Measurements from ENCODE around the gene CCNE1.
"Not testable (repeated sequence)": the region's sequence is repeated elsewhere in the genome, so short reads cannot be mapped to it uniquely, and the experiment has no call there.

CCNE1 gene

DNA sequence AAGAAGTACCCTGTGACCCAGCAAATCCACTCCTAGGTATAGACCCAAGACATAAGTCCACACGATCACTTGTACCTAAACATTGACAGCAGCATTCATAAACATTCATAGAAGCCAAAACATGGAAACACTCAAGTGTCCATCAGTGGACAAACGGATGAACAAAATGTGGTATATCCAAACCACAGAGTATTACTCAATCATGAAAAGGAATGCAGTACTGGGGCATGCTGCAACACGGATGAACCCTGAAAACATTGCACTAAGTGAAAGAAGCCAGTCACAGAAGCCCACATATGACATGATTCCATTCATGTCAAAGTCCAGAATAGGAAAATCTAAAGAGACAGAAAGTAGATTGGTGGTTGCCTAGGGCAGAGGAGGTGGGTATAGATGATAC, 22.8 kb upstream of the CCNE1 start:
- no peak for DNase-seq

- no peak for DNase-seq
These were observed 18.6 kb upstream of the CCNE1 start for GRCh38 chr19:29793116-29793727.

- DNase-seq: not testable (repeated sequence)
These were observed 17.3 kb upstream of the CCNE1 start for GRCh38 chr19:29794490-29794889.

- no peak for DNase-seq
These were observed 16.2 kb upstream of the CCNE1 start for GRCh38 chr19:29795461-29796172.

- no peak for DNase-seq
These were observed 15.6 kb upstream of the CCNE1 start for GRCh38 chr19:29796173-29796573.

GRCh38 chr19:29798774-29799497, 12.9 kb upstream of the CCNE1 start:
- DNase-seq: no peak

DNA sequence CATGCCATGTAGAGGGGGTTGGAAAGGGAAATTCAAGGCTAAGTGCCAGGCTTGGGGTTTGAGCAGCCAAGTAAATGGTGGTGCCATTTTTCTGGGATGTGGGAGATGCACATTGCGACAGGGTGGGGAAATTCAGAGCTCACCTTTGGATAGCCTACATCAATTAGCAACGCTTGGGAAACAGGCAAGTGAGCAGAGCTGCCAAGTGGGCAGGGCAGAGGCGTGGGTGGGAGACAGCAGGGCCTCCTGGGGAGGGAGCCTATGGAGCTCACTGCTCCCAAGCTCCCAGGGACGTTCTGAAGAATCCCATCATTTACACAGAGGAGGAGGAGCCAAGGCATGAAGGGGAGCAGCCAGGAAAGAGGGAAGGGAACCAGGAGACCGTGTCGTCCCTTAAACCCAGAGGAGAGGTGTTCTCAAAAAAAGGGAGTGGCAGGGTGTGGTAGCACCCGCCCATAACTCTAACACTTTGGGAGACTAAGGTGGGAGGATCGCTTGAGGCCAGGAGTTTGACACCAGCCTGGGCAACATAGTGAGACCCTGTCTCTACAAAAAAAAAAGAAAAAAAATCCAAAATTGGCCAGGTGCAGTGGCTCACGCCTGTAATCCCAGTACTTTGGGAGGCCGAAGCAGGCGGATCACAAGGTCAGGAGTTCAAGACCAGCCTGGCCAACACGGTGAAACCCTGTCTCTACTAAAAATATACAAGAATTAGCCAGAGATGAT, 11.5 kb upstream of the CCNE1 start:
- DNase-seq: no peak

DNA sequence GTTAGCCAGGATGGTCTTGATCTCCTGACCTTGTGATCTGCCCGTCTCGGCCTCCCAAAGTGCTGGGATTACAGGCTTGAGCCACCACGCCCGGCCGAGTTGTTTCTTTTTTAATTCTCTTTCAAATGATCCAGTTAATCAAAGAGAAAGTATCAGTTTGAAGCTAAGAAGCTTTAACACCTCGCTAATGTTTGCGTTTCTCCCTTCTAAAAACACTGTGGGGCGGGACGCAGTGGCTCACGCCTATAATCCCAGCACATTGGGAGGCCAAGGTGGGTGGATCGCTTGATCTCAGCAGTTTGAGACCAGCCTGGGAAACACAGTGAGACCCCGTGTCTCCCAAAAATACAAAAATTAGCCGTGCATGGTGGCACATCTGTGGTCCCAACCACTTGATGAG, 7.8 kb upstream of the CCNE1 start:
- DNase-seq: not testable (repeated sequence)

GRCh38 chr19:29804493-29804892, 7.3 kb upstream of the CCNE1 start:
- no peak for DNase-seq

GRCh38 chr19:29805031-29805965, 6.5 kb upstream of the CCNE1 start:
- no peak for DNase-seq

DNA sequence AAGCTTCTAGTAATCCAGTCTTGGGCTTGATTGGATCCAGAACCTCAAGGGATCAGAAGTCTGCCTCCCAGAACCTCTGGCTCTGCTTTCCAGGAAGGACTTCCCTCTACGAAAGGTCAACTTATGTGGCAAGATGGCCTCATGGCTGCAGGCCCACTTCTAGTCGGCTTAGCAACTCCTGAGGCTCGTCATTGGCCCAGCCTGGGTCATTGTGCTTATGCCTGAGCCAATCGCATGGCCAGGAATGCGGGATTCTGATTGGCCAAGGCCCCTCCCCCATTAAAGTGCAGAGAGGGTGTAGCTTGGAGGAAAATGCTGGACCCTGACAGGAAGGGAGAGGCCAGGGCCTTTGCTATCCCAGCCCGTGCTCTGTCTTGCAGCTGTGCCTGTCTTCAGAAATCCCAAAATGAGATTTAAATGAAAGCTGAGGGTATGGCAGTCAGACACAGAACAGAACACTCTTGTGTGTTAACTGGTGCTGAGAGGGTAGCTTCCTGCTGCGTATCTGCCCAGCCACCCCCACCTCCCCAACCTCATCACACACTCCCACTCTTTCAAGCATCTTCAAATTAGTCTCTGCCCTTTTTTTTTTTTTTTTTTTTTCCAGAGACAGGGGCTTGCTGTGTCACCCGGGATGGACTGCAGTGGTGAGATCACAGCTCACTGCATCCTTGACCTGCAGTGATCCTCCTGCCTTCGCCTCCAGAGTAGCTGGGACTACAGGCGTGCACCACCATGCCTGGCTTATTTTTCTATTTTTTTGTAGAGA, 5.5 kb upstream of the CCNE1 start:
- no peak for DNase-seq

- no peak for DNase-seq
These were observed 4.6 kb upstream of the CCNE1 start for GRCh38 chr19:29807178-29807577.

DNA sequence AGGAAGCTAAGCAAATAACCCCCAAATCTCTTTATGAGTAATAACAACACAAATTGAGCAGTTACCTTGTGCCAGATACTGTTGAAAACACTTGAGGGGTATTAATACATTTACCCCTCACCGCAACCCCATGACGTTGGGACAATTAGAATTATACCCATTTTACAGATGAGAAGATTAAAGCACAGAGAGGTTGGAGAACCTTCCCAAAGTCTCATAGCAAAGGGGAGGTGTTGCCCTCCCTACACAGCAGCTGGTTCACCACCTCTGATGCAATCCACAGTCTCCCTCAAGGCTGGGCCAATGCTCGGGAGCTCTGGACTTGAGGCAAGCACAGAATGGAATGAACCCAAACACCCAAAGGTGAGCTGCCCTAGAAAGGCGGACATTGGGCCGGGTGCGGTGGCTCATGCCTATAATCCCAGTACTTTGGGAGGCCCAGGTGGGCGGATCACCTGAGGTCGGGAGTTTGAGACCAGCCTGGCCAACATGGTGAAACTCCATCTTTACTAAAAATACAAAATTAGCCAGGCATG, 3.9 kb upstream of the CCNE1 start:
- DNase-seq: no peak

GRCh38 chr19:29809795-29810503, 1.8 kb upstream of the CCNE1 start:
- DNase-seq: no peak

DNA sequence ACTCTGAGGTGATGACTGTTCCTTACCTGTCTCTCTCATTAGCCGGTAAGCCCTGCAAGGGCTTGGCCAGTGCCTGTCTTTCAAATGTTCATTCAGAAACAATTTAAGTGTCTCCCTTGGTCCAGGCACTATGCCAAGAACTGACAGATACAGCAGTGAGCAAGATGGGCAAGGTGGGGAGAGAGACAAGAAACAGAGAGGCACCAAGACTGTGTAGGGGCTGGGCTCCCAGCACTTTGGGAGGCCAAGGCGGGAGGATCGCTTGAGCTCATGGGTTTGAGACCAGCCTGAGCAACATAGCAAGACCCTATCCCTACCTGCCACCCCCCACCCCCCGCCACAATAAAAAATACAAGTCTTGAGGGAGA, 1.3 kb upstream of the CCNE1 start:
- no peak for DNase-seq

DNA sequence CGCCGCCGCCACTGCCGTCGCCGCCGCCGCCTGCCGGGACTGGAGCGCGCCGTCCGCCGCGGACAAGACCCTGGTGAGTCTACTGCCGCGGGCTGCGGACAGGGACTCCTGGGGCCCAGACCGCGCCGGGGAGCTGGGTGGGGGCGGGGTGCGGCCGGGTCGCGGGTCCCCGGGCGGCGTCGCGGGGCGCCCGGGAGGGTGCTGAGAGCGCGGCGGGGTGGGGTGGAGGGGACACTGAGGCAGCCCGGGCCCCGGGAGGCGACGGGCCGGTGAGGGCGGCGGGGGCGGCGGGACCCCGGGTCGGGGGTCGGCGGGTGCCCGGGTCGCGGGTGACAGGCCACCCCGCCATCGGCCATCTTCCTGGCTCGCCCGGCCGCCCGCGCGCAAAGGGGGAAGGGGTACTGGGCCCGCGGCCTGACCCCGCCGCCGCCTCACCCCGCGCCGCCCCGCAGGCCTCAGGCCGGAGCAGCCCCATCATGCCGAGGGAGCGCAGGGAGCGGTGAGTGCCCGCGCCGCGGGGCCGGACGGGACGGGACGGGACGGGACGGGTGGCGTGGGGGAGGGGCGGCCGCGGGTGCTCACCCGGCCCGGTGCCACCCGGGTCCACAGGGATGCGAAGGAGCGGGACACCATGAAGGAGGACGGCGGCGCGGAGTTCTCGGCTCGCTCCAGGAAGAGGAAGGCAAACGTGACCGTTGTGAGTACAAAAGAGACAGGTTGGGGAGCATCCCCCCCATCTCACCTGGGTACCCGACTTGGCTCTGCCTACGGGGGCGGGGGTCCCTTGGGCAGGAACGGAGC, 489 bp downstream of the CCNE1 start:
- no peak for DNase-seq

- no peak for DNase-seq
These were observed 1.1 kb downstream of the CCNE1 start for GRCh38 chr19:29812881-29813275.

DNA sequence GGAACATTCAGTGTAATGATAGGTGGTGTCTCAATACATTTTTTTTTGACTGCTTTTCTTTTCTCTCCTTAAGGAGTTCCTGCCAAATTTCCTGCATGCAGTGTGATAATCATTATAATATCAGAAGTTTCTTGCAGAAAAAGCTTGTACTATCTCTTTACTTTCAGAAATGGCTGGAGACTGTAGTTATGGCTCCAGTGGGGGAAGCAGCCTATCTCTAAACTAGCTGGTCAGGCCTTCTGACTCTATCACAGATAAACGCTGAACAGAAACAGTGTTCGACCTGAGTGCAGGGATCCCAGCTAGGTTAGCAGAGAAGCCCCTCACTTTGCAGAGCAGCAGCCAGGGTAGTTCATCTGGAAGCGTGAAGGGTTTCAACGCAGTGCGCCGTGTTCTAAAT, 1.9 kb downstream of the CCNE1 start:
- no peak for DNase-seq

DNA sequence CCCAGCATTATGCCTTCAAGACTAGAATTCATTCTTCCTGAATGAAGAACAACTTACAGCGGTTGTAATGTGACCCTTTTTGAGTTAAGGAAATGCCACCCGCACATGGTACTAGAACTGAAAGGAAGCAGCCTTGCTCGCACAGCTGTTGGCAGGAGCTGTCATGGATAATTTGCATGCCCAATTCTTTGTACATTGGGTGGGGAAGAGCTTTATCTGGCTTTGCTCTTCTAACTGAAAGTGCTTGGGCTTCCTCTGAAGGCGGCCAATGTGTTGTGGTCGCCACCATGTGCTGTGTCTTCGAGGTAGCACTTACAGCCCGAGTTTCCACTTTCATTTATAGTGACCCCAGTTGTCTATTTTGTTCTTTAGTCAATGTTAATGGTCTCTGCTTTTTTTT, 3.4 kb downstream of the CCNE1 start:
- DNase-seq: no peak

- DNase-seq: no peak
These were observed 5.5 kb downstream of the CCNE1 start for GRCh38 chr19:29817316-29817715.

Data from stimulated activated CD4-positive, alpha-beta T cell treated with anti-CD3 and anti-CD28 coated beads, Interleukin-4, amount 100 ng/mL, for 24 hours (primary cell).